GM04503 (cell line): ENCODE results near the gene TH.
"Not testable (repeated sequence)": the region's sequence is repeated elsewhere in the genome, so short reads cannot be mapped to it uniquely, and the experiment has no call there.

ENCODE experiments used
- DNase-seq: peaks from one replicate; pipeline ENCODE4 v3.0.0-alpha.2; 2012; ENCODE audit warnings: low read depth

The TH gene

GRCh38 chr11:2178055-2178773 lies 6.6 kb upstream of the TH start:
- not testable (repeated sequence) for DNase-seq

DNA sequence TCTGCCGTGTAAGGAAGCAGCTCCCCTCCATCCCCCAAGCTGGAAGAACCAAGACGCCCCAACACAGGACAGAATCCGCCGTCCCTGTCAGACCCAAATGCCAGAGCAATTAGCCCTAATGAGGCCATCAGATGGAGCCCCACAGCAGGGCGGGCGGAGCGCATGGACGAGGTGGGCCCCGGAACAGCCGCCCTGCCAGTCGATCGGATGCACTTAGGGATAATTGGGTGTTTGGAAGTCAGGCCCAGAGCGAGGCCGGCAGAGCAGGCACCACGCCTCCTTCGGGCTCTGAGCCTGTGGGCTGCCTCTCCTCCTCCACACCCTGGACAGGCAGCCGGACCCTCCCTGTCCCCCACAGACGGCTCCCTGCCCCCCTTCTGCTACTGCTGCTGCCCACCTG lies 5.5 kb upstream of the TH start:
- no peak for DNase-seq

DNA sequence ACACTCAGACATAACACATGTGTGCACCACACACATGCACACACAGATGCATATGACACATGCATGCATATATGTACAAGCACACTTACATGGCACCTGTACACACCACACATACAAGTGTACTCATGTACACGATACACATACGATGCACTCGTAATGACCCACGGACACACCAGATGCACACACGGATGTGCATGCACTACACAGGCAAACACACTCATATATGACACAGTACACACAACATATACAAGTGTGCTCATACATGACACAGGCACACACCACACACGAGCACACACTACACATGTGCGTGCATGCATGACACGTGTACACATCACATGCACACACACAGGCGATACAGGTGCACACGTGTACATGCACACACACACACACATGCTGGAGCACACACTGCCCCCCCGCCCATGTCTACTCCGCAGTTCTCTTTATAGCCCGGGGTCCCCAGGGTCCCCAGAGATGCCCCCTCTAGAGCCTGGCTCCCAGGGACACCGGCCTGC lies 4.8 kb upstream of the TH start:
- no peak for DNase-seq

DNA sequence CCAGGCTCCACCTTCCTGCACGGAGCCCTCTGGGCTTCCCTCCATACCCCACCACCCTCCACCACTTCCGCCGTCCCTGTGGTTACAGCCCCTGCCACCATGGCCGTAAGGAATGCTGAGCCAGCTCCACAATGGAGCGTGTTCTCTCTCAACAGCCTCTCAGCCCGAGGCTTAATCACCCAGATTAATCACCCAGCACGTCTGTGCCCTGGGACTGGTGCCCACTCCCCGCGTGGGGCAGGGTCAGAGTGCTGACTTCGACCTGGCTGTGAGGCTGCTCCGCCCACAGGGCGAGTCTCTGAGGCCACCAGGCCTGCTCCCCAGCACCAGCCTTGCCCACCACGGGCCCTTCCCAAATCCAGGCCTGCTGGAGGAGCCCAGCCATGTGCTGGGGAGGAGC lies 4.0 kb upstream of the TH start:
- peak; percentile 15 for DNase-seq

DNA sequence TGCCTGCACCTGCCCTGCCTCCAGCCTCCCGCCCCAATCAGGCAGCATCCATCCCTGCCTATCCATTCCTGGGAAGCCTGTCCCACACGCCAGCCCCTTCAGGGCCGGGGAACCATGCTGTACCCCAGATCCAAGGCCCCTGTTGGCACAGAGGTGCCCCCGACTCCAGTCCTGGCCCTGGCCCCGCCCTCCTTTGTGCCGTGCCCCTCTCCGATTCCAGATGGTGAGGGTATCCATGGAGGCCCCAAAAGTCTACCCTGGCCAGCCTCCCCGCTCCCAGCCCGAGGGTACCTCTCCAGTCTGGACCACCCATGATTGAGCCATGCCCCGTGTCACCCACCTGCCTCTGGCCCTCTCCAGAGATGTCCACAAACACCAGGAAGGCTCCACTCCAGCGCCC lies 2.7 kb upstream of the TH start:
- no peak for DNase-seq

DNA sequence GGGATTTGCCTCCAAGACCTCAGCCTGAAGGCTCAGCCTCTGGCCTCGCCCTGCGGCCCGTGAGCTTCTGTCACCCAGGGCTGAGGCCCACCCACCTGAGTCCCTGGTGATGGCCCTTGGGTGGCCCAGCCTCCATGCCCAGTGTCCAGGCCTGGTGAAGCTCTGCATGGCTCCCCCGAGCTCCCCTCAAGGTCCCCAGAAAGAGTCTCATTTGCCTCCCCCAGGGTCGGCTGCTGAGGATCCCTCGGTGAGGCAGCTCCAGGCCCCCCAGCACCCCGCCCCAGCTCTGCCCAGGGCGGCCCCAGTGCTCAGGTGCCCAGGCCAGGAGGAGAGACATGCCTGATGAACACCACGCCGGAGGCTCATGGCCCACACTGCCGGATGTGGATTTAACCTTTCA lies 2.1 kb upstream of the TH start:
- no peak for DNase-seq

DNA sequence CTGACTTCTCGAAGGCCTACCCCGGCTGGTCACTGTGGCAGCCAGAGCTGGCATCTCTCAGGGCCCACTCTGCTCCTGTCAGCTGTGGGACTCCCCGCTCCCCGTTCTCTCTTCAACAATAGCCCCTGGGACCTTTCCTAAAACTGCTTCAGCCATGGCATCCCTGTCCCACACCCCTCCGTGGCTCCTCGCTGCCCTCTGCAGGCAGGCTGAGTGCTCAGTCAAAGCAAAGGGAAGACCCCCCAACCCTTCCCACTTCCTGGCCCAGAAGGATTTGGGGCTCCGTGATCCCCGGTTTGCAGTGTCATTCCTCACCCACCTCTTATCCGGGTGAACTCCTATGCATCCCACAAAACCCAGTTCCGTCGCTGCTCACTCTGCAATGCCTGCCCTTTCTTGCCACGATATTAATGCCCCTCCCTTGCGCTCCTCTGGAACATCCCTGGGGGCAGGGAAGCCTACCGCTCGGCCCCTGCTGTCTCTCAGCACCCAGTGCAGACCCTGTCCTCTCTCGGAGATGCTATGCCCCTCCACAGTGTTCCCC lies 1.6 kb upstream of the TH start:
- DNase-seq: no peak

DNA sequence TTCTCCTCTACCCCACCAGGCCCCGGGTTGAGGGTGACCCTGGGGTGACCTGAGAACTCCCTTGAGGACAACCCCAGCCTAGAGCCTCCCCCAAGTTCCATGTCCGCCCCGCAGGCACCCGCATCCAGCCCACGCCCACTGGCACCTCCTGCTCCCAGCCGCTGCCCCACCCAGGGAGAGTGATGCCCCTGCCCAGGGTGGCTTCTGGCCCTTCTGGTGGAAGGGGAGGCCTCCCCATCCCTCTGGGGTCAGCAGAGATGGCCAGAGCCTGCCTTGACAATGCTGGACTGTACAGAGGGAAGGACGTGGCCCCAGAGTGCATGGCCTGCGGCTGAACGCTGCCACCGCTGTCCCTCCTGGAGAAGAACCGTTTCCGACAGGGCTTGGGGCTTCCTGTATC lies 1.1 kb upstream of the TH start:
- DNase-seq: no peak

DNA sequence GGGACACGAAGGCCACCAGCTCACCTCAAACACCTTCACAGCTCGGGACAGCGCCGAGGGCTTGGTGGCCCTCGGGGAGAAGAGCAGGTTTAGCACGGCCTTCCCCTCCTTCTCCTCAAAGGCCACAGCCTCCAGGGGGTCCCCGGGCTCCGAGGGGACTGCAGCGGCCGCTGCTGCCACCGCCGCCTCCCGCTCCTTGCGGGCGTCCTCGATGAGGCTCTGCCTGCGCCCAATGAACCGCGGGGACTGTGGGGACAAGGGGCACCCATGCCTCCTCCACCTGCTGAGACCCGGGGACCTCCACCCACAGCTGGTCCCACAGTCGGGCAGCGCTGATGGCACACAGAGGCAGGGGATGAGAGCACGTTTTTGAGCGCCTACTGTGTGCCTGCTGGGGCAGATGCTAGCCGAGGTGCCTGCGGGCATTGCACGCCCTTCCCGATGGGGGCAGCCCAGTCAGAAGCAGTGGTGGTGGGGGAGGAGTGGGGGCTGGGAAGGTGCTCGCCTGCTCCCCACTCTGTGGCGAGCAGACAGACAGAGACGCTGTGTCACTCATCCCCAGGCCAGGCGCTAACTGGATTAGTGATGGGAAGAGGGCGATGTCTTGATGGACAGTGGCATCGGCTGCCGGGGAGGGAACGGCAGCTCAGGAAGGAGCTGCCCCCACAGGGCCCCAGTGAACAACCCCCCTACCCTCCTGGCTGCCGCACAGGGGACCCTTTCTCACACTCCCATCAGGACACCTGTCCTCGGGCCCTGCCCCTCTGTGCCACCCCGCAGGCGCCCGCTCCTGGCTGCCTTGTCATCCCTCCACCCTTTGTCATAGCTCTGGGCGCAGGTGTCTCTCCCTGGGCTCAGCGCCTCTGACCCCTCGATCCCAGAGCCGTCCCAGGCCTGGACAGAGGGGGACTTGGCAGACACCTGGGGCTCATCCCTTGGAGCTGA lies 1.7 kb downstream of the TH start:
- no peak for DNase-seq

DNA sequence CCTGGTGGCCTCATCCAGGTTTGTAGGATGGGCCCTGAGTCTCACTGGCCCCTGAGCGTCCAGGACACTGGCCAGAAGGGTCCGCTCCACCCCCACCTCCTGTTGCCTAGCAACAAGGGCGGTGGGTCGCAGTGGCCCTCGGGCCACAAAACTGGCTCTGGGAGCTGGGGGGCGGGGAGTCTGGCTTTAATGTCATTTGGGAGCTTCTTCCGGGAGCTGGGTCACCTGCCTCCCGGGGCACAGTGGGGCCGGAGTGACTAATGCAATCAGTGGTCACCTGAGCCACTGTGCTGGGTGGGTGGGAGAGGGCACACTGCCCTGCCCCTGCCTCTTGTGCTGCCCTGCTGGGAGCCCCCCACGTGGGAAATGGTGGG lies 2.6 kb downstream of the TH start:
- no peak for DNase-seq

GRCh38 chr11:2168286-2169004 lies 3.2 kb downstream of the TH start:
- no peak for DNase-seq

DNA sequence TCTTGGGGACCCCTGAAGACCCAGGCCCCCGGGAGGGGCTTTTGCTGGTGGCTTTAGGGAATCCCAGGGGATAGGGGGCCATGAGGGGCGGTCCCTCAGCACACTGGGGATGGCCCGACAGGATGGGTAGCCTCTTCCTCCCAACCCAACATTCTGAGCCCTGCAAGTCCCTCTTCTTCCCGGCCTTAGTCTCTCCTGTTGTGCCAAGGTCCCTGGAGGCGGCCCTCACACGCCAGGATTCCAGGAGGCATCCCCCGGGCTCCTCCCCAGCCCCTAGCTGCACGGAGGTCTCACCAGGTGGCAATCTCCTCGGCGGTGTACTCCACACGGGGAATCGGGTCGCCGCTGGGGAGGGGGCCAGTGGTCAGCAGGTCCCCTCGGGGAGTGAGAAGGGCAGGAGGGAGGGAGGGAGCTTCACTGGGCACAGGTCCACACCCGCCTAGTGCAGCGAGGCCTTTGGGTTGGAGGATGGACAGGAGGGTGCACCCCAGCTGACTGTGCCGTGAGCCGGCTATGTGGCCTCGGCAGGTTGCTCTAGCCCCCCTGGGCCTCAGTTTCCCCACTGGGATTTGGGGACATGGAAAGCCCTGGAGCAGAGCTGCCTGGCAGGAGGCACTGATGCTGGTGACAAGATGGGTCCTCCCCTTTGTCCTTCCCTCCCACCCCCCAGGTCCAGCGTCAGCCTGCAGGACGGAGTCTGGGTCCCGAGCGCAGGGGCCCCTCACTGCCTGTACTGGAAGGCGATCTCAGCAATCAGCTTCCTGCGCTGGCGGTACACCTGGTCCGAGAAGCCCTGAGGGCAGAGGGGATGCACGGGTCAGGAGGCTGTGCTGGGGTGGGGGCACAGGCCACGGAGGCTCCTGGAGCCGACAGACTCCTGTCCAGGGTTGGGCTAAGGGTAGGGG lies 4.2 kb downstream of the TH start:
- DNase-seq: no peak

GRCh38 chr11:2166091-2166851 lies 5.3 kb downstream of the TH start:
- no peak for DNase-seq

DNA sequence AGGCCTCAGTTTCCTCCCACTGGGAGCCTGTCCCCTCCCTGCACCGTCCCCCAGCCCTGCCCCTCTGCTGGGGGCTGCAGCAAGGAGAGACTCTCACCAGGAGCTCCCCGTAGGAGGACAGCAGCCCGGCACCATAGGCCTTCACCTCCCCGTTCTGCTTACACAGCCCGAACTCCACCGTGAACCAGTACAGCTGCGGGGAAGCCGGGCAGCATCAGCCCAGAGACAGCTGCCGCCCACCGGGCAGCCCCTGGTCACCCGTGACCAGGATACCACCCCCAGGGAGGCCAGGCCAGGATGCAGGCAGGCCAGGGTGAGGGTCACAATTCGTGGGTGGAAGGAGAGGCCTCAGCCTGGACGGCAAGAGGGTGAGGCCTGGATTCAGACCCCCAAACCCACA lies 6.0 kb downstream of the TH start:
- DNase-seq: no peak

- DNase-seq: no peak
Measured at GRCh38 chr11:2164861-2165555, 6.6 kb downstream of the TH start.

- DNase-seq: no peak
Measured at GRCh38 chr11:2164081-2164480, 7.5 kb downstream of the TH start.

DNA sequence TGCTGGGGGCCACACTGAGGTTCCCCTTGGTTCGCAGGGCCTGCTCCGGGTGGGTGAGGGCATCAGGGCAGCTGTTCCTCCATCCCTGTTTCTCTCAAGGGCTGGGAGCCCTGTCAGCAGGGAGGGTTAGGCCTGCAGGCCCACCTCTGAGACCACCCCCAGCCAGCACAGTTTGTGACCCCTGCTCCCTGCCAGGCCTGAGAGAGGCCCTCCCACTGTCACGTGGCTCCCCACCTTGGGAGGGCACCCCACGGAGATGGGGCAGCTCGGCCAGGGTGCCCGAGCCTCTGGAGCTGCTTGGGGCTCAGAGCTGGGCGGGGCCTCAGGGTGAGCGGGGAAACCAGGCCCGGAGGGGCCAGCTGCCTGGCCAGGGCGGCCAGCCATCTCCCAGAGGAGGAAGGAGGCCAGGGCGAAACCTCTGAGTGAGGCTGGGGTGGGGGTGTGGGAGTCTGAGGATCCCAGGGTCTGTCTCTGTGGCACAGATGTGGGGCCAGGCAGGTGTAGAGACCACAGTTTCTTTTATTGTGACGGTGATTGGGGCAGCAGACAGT lies 8.1 kb downstream of the TH start:
- no peak for DNase-seq

DNA sequence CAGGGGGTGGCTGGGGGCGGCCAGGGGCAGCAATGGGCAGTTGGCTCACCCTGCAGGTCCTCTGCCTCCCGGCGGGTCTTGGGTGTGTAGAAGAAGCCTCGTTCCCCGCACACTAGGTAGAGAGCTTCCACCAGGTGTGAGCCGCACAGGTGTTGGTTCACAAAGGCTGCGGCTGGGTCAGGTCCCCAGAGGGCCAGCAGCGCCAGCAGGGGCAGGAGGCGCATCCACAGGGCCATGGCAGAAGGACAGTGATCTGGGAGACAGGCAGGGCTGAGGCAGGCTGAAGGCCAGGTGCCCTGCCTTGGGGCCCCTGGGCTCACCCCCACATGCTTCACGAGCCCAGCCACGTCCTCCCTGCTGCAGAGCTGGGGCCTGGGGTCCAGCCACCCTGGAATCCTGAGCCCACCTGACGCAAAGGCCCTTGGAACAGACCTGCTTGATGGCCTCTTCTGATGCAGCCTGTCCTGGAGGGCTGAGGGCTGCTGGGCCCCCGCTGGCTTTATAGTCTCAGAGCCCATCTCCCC lies 10.8 kb downstream of the TH start, which contains the start of gene INS:
INS (minus strand) TSS at position 474 of the 524 bp plus-strand sequence; CDS start at position 236, 238 bp downstream.
- no peak for DNase-seq
